KMS-11 (cell line): ENCODE results near the gene KLK13.

Experiments used
- H2AFZ ChIP-seq: fragments of 200-600 bp; sonication (generic); 2 replicates; pipeline ENCODE4 v1.6.1; 2016; ENCODE audit warnings: antibody characterized with exemption, mixed run types, low read depth
- H3K27ac ChIP-seq: fragments of 200-600 bp; sonication (generic); 2 replicates; pipeline ENCODE4 v1.6.1; 2016; ENCODE audit warnings: mild to moderate bottlenecking, mixed run types
- H3K27me3 ChIP-seq: fragments of 200-600 bp; sonication (generic); 2 replicates; pipeline ENCODE4 v1.6.1; 2017; ENCODE audit warnings: mild to moderate bottlenecking, low read depth, mixed run types, moderate library complexity; ENCODE audit not compliant: insufficient read depth
- H3K36me3 ChIP-seq: fragments of 200-600 bp; sonication (generic); 2 replicates; pipeline ENCODE4 v1.6.1; 2017; ENCODE audit warnings: mild to moderate bottlenecking, mixed run types; ENCODE audit not compliant: insufficient read depth
- H3K4me1 ChIP-seq: fragments of 200-600 bp; sonication (generic); 2 replicates; pipeline ENCODE4 v1.6.1; 2016; ENCODE audit warnings: mild to moderate bottlenecking, low read depth, mixed run types; ENCODE audit not compliant: poor library complexity, severe bottlenecking
- H3K4me2 ChIP-seq: fragments of 200-600 bp; sonication (generic); 2 replicates; pipeline ENCODE4 v1.7.0; 2016; ENCODE audit warnings: mild to moderate bottlenecking, mixed run types
- H3K4me3 ChIP-seq: fragments of 200-600 bp; sonication (generic); IDR thresholded peaks from 2 replicates; pipeline ENCODE4 v1.6.1; 2017; ENCODE audit warnings: low read depth, low read length, mixed read lengths; ENCODE audit not compliant: insufficient read depth
- H3K79me2 ChIP-seq: fragments of 200-600 bp; sonication (generic); 2 replicates; pipeline ENCODE4 v1.6.1; 2016; ENCODE audit warnings: low read depth, mixed run types; ENCODE audit not compliant: insufficient read depth
- H3K9ac ChIP-seq: fragments of 200-600 bp; sonication (generic); 2 replicates; pipeline ENCODE4 v1.6.1; 2016; ENCODE audit warnings: mild to moderate bottlenecking, mixed run types
- H4K20me1 ChIP-seq: fragments of 200-600 bp; sonication (generic); 2 replicates; pipeline ENCODE4 v1.6.1; 2016; ENCODE audit warnings: mild to moderate bottlenecking, mixed run types; ENCODE audit not compliant: insufficient read depth
- TF ChIP-seq, protein P1 (sequence below): fragments of 200-600 bp; sonication (generic); conservative IDR thresholded peaks from 2 replicates; pipeline ENCODE4 v1.6.1; 2017; ENCODE audit warnings: low read depth, mild to moderate bottlenecking, antibody characterized with exemption, low read length, moderate library complexity, mixed read lengths

KLK13 gene

DNA sequence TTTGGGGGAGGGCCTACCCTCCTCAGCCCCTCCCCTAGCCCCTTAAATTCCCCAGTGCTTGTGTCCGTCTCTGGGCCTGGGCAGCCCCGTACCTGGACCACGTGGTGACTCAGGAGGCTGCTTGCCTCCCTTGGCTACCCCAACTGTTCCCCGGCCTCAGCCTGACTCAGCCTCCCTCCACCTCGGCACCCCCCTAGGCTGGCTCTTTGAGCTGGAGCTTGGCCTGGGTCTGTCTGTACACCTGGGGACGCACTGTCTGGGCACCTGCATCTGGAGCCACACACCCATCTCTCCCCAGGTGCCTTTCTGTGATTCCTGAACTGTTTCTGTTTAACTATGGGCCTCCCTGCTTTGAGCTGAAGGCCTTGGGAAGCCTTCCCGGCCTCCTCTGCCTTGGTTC is 19.6 kb upstream of the KLK13 start:
- no peaks in the 10 kb centered on the region for H3K36me3 ChIP-seq
- H3K27me3 ChIP-seq: peaks cover 24% of the 10 kb centered on the region; the same call in 1 of the 2 replicates
- H2AFZ ChIP-seq: no peak overlapping the region
- no peak overlapping the region for H3K4me3 ChIP-seq
- H3K9ac ChIP-seq: no peak overlapping the region
- H3K79me2 ChIP-seq: no peaks in the 10 kb centered on the region
- no peak overlapping the region for H3K27ac ChIP-seq
- no peak overlapping the region for H3K4me2 ChIP-seq
- no peaks in the 10 kb centered on the region for H4K20me1 ChIP-seq
- H3K4me1 ChIP-seq: no peaks in the 10 kb centered on the region
- TF ChIP-seq, protein P1, sequence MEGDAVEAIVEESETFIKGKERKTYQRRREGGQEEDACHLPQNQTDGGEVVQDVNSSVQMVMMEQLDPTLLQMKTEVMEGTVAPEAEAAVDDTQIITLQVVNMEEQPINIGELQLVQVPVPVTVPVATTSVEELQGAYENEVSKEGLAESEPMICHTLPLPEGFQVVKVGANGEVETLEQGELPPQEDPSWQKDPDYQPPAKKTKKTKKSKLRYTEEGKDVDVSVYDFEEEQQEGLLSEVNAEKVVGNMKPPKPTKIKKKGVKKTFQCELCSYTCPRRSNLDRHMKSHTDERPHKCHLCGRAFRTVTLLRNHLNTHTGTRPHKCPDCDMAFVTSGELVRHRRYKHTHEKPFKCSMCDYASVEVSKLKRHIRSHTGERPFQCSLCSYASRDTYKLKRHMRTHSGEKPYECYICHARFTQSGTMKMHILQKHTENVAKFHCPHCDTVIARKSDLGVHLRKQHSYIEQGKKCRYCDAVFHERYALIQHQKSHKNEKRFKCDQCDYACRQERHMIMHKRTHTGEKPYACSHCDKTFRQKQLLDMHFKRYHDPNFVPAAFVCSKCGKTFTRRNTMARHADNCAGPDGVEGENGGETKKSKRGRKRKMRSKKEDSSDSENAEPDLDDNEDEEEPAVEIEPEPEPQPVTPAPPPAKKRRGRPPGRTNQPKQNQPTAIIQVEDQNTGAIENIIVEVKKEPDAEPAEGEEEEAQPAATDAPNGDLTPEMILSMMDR: no peak

DNA sequence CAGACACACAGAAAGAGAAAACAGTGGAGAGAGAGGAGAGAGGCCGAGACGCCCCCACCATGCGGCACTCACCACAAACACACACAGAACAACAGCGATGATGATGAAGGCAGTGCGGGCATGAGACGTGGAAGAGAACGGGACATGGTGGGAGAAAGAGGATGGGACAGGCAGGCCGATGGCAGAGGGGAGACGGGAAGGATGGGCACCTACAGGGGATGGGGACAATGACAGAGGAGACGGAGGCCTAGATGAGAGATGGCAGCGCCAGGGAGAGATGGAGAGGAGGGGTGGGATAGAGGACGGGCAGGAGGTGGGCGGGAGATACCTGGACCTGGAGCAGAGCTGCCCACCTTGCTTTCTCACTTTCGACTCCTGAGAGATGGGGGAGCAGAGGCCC is 18.9 kb upstream of the KLK13 start:
- no peak overlapping the region for H3K4me3 ChIP-seq
- H3K36me3 ChIP-seq: no peaks in the 10 kb centered on the region
- peaks cover 24% of the 10 kb centered on the region; the same call in 1 of the 2 replicates for H3K27me3 ChIP-seq

DNA sequence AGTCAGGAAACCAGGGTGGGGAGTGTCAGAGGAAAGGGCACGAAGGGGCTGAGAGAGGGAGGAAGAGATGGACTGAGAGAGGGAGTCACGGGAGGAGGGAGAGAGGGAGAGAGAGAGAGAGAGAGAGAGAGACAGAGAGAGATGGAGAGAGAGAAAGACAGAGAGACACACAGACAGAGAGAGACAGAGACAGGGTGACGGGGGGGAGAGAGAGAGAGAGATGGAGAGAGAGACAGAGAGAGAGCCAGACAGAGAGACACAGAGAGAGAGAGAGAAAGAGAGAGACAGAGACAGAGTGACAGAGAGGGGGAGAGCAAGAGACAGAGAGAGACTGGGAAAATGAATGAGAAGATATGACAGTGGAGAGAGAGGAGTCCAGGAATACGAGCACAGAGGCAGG is 18.3 kb upstream of the KLK13 start:
- Histone ChIP-seq H3K79me2 (no peaks in the 10 kb centered on the region), H3K9ac (no peak overlapping the region), H3K27me3 (peaks cover 24% of the 10 kb centered on the region; the same call in 1 of the 2 replicates), H2AFZ (no peak overlapping the region), H3K4me3 (no peak overlapping the region), H3K4me1 (no peaks in the 10 kb centered on the region), H3K27ac (no peak overlapping the region), H4K20me1 (no peaks in the 10 kb centered on the region), H3K4me2 (no peak overlapping the region), H3K36me3 (no peaks in the 10 kb centered on the region)
- TF ChIP-seq, protein P1: no peak

More for the DNA sequence above, 18.9 kb upstream of the KLK13 start:
- Histone ChIP-seq H3K79me2 (no peaks in the 10 kb centered on the region), H4K20me1 (no peaks in the 10 kb centered on the region), H2AFZ (no peak overlapping the region), H3K9ac (no peak overlapping the region), H3K4me1 (no peaks in the 10 kb centered on the region), H3K4me2 (no peak overlapping the region), H3K27ac (no peak overlapping the region)
- TF ChIP-seq, protein P1: no peak

DNA sequence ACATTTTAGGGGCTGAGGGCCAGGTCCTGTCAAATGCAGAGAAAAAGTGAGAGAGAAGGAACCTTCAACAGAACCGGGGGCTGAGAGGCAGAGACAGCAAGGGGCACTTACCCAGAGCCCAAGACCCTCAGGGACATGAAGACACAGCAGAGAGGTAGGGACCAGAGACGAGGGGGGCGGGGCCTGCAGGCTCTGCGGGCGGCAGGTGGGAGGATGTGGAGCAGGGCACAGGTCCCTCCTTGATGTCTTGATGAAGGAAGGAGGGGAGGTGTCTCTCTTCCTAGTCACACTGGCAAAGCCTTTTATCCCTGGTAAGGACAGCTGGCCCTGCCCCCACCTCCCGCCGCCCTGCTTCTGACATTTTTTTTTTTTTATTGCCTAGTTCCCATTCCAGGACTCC is 17.7 kb upstream of the KLK13 start, which contains the start of gene KLK14:
KLK14 (minus strand) TSS at position 277 of the 400 bp plus-strand sequence; CDS start at position 4, 273 bp downstream.
- Histone ChIP-seq H3K4me3 (no peak within 1 kb of the TSS), H3K36me3 (no peaks in the 10 kb centered on the region)

More for the DNA sequence above, 17.7 kb upstream of the KLK13 start, which contains the start of gene KLK14:
- no peak within 1 kb of the TSS for H3K4me2 ChIP-seq
- H2AFZ ChIP-seq: no peak within 1 kb of the TSS
- no peak within 1 kb of the TSS for H3K9ac ChIP-seq
- no peaks in the 10 kb centered on the region for H3K79me2 ChIP-seq
- no peaks in the 10 kb centered on the region for H3K4me1 ChIP-seq
- peaks cover 24% of the 10 kb centered on the region; the same call in 1 of the 2 replicates for H3K27me3 ChIP-seq
- TF ChIP-seq, protein P1: no peak
- H4K20me1 ChIP-seq: no peaks in the 10 kb centered on the region
- H3K27ac ChIP-seq: no peak within 1 kb of the TSS
